ENCODE data around the gene SFXN5. TPM values are rescaled to one million over a fixed set of nuclear protein-coding genes. Genes with fewer than 3 reads are reported as not detected.

The SFXN5 gene
- total and polyA plus RNA-seq, 5 experiments from 2014 or later = 1.7 to 20.0 (median 3.5) TPM

GRCh38 chr2:72894514-72894913 lies 177.0 kb downstream of the SFXN5 start:
- H3K4me1 Mint-ChIP-seq = peaks cover 2 to 8% (median 4%) of the 10 kb centered on the region in 4 donors
- H3K36me3 Mint-ChIP-seq = no peaks in the 10 kb centered on the region
- H3K27ac Mint-ChIP-seq = no peak overlapping the region
- POLR2A ChIA-PET = no interaction called here
- no peaks in the 10 kb centered on the region for H3K9me3 Mint-ChIP-seq
- DNase-seq (no peak), ATAC-seq (no peak)
- H3K4me3 Mint-ChIP-seq = no peak overlapping the region
- peaks cover 21 to 83% (median 54%) of the 10 kb centered on the region in 5 donors for H3K27me3 Mint-ChIP-seq

- peaks cover 24 to 84% (median 58%) of the 10 kb centered on the region in 5 donors for H3K27me3 Mint-ChIP-seq
Measured at GRCh38 chr2:72893594-72894319, 177.8 kb downstream of the SFXN5 start.

GRCh38 chr2:72892506-72893173 lies 178.9 kb downstream of the SFXN5 start:
- H3K9me3 Mint-ChIP-seq = no peaks in the 10 kb centered on the region
- no peak overlapping the region for H3K27ac Mint-ChIP-seq
- H3K36me3 Mint-ChIP-seq = no peaks in the 10 kb centered on the region
- H3K4me3 Mint-ChIP-seq = no peak overlapping the region
- POLR2A ChIA-PET = no interaction called here
- DNase-seq (peak; percentile 25 to 75 (median 46)), ATAC-seq (peak; percentile 84 to 93)
- H3K4me1 Mint-ChIP-seq = peaks cover 5 to 14% (median 9%) of the 10 kb centered on the region in 4 donors
- peaks cover 26 to 89% (median 56%) of the 10 kb centered on the region in 5 donors for H3K27me3 Mint-ChIP-seq

More at GRCh38 chr2:72893594-72894319, 177.8 kb downstream of the SFXN5 start:
- POLR2A ChIA-PET = no interaction called here
- DNase-seq (peak in 4 of 10 donors; percentile 12 to 37 (median 16)), ATAC-seq (peak; percentile 49 to 60)
- Mint-ChIP-seq H3K9me3 (no peaks in the 10 kb centered on the region), H3K27ac (no peak overlapping the region), H3K4me3 (no peak overlapping the region), H3K4me1 (peaks cover 2 to 8% (median 5%) of the 10 kb centered on the region in 4 donors), H3K36me3 (no peaks in the 10 kb centered on the region)

Other genes with a start within 250 kb of the SFXN5 start
- gene EXOC6B, start 245.7 kb downstream of the SFXN5 start, total RNA-seq = 10 to 100 TPM; 19.5 to 20.1 TPM
- gene EXOC6B, start 245.7 kb downstream of the SFXN5 start, polyA plus RNA-seq = 1 to 10 TPM; 3.3 to 3.4 (median 3.3) TPM
- under 1 TPM in 1 of 2 experiments, not detected in 1; 0.52 TPM for gene SPR, start 184.3 kb downstream of the SFXN5 start, total RNA-seq
- 1 to 10 TPM in 1 of 3 donors, under 1 TPM in 1, not detected in 1; 0.63 to 1.8 TPM for gene SPR, start 184.3 kb downstream of the SFXN5 start, polyA plus RNA-seq
- not detected for gene EMX1, start 154.2 kb downstream of the SFXN5 start, total RNA-seq
- gene EMX1, start 154.2 kb downstream of the SFXN5 start, polyA plus RNA-seq = not detected
- 10 to 100 TPM in 1 of 2 experiments, 1 to 10 TPM in 1; 7.4 to 11.3 TPM for gene RAB11FIP5, start 41.2 kb upstream of the SFXN5 start, total RNA-seq
- gene RAB11FIP5, start 41.2 kb upstream of the SFXN5 start, polyA plus RNA-seq = 1 to 10 TPM; 4.0 to 7.0 (median 4.3) TPM
- not detected for gene NOTO, start 130.9 kb upstream of the SFXN5 start, total RNA-seq
- gene NOTO, start 130.9 kb upstream of the SFXN5 start, polyA plus RNA-seq = not detected
- 10 to 100 TPM; 51.2 to 56.3 TPM for gene SMYD5, start 142.5 kb upstream of the SFXN5 start, total RNA-seq
- 10 to 100 TPM; 22.7 to 28.3 (median 25.3) TPM for gene SMYD5, start 142.5 kb upstream of the SFXN5 start, polyA plus RNA-seq
- gene PRADC1, start 161.5 kb upstream of the SFXN5 start, total RNA-seq = 10 to 100 TPM in 1 of 2 experiments, 1 to 10 TPM in 1; 7.8 to 10.7 TPM
- 10 to 100 TPM; 26.1 to 38.8 (median 27.6) TPM for gene PRADC1, start 161.5 kb upstream of the SFXN5 start, polyA plus RNA-seq
- gene CCT7, start 162.6 kb upstream of the SFXN5 start, total RNA-seq = 100 to 1,000 TPM; 206 to 217 TPM
- gene CCT7, start 162.6 kb upstream of the SFXN5 start, polyA plus RNA-seq = 100 to 1,000 TPM; 294 to 306 (median 299) TPM
- 10 to 100 TPM; 26.5 to 28.0 TPM for gene FBXO41, start 212.8 kb upstream of the SFXN5 start, total RNA-seq
- 1 to 10 TPM; 1.0 to 2.7 (median 1.8) TPM for gene FBXO41, start 212.8 kb upstream of the SFXN5 start, polyA plus RNA-seq
- gene EGR4, start 221.8 kb upstream of the SFXN5 start, total RNA-seq = not detected
- gene EGR4, start 221.8 kb upstream of the SFXN5 start, polyA plus RNA-seq = not detected

All from naive thymus-derived CD8-positive, alpha-beta T cell (primary cell).